Panc1 (cell line): Measurements from ENCODE around the gene WWTR1.
A peak's percentile ranks its signal among the peaks of the same experiment; 100 is the strongest.

Experiments
- POLR2AphosphoS5 ChIP-seq: IDR thresholded peaks from 2 replicates; pipeline ENCODE4 v1.6.1; 2012; ENCODE audit warnings: mild to moderate bottlenecking, low read depth, low read length, moderate library complexity
- TF ChIP-seq, protein P1 (sequence below): fragments of 450-650 bp; IDR thresholded peaks from 2 replicates; pipeline ENCODE4 v1.5.1; 2017; ENCODE audit warnings: mild to moderate bottlenecking
- TF ChIP-seq, protein P2 (sequence below), 2 experiments: IDR thresholded peaks; 2 replicates each; pipeline ENCODE4 v1.6.1; 2011 to 2012; ENCODE audit warnings: low read depth in 2 of 2, control low read depth in 1 of 2, low read length in 1 of 2, mild to moderate bottlenecking in 1 of 2, moderate library complexity in 1 of 2; ENCODE audit not compliant: insufficient read depth in 1 of 2

DNA sequence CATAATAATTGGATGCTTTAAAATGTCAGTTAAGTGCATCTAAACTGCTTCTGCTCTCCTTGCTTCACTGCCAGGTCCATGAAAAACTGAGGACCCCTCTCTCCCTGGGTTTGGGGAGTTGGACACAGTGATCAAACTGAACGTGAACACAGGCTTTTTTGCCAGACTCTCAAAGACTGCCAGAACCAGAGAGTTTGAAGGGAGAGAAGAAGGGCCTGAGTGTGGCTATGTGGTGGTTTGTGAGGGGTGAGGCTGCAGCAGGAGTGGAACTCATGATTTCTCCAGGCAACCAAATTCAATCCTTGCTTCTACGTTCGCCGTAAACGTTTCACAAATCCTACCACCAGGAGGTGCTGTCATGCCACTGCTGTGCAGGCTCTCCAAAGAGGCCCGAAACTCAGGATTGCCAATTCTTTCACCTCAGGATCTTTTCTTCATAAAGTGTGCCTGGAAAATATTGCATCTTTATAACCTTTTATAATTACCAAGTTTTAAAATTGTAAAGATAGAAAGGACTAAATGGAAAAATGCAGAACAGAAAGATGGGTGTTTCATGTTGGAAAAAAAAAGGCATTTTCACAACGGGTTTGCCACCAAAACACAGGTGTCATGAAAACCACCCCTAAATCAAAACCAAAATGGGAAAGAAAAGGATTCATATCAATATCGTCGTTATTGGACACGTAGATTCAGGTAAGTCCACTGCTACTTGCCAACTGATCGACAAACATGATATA, 163.6 kb downstream of the WWTR1 start:
- no peak; the same call in 1 of the 2 replicates for TF ChIP-seq POLR2AphosphoS5
- TF ChIP-seq, protein P1, sequence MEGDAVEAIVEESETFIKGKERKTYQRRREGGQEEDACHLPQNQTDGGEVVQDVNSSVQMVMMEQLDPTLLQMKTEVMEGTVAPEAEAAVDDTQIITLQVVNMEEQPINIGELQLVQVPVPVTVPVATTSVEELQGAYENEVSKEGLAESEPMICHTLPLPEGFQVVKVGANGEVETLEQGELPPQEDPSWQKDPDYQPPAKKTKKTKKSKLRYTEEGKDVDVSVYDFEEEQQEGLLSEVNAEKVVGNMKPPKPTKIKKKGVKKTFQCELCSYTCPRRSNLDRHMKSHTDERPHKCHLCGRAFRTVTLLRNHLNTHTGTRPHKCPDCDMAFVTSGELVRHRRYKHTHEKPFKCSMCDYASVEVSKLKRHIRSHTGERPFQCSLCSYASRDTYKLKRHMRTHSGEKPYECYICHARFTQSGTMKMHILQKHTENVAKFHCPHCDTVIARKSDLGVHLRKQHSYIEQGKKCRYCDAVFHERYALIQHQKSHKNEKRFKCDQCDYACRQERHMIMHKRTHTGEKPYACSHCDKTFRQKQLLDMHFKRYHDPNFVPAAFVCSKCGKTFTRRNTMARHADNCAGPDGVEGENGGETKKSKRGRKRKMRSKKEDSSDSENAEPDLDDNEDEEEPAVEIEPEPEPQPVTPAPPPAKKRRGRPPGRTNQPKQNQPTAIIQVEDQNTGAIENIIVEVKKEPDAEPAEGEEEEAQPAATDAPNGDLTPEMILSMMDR: peak; percentile 98
- TF ChIP-seq, protein P2, sequence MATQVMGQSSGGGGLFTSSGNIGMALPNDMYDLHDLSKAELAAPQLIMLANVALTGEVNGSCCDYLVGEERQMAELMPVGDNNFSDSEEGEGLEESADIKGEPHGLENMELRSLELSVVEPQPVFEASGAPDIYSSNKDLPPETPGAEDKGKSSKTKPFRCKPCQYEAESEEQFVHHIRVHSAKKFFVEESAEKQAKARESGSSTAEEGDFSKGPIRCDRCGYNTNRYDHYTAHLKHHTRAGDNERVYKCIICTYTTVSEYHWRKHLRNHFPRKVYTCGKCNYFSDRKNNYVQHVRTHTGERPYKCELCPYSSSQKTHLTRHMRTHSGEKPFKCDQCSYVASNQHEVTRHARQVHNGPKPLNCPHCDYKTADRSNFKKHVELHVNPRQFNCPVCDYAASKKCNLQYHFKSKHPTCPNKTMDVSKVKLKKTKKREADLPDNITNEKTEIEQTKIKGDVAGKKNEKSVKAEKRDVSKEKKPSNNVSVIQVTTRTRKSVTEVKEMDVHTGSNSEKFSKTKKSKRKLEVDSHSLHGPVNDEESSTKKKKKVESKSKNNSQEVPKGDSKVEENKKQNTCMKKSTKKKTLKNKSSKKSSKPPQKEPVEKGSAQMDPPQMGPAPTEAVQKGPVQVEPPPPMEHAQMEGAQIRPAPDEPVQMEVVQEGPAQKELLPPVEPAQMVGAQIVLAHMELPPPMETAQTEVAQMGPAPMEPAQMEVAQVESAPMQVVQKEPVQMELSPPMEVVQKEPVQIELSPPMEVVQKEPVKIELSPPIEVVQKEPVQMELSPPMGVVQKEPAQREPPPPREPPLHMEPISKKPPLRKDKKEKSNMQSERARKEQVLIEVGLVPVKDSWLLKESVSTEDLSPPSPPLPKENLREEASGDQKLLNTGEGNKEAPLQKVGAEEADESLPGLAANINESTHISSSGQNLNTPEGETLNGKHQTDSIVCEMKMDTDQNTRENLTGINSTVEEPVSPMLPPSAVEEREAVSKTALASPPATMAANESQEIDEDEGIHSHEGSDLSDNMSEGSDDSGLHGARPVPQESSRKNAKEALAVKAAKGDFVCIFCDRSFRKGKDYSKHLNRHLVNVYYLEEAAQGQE (IDR thresholded peaks at IDR 0.05; ENCODE audit: insufficient read depth in 1 of 2, low read depth in 2 of 2, low read length in 1 of 2): no peak
